EL (cell line): Measurements from ENCODE around the gene CMYA5.
"Not testable (repeated sequence)": the region's sequence is repeated elsewhere in the genome, so short reads cannot be mapped to it uniquely, and the experiment has no call there.

Experiments used
- DNase-seq: peaks from one replicate; pipeline ENCODE4 v3.0.0-alpha.2; 2016

CMYA5 gene

DNA sequence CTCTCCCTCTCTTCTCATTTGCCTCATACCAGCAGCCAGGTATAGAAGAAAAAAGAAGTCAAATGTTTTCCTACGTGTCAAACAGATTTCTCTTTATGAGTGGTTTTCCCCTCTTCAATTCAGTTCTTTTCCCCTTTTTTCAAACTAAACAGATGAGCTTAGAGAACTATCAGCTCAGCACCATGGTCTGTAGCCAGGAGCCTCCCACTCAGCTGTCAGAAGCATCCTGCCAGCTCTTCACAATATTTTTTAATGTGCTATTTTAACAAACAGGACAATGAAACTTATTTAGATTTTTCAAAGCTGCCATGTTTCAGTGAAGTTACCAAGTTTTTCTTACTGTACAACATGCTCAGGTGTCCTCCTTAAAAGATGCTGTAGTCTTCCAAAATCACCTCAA lies 63.5 kb downstream of the CMYA5 start:
- DNase-seq = no peak

DNA sequence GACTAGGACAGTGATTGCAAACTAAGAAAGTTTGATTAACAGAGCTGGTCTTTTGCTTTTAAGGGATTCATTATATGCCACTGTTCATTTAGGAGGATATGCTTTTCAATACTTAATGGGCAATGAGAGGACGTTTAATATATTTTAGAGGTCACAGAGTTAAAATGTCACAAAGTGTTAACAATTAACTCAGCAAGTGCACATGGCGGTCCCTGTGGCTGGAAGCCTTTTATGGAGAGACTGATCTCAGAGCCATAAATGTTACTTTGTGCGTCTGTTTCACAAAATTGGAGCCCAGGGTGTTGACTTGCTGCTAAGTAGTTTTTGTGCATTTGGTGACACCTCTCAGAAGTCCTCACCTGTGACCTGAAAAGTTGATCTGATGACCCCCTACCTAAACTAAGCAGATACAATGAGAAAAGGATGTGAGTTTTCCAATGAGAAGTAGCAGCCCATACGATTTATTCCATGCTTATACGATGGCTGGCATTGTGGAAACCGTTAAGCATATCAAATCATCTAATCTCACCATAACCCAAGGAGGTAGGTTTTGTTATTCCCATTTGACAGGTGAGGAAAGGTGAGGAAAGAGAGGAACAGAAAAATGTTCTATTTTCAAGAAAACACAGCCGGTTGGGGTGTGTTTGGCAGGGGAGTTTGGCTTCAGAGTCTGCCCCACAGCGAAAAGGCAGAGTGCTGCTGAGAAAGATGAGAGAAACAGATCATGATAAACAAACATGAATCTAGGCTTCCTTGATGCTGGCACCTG lies 64.4 kb downstream of the CMYA5 start:
- no peak for DNase-seq

DNA sequence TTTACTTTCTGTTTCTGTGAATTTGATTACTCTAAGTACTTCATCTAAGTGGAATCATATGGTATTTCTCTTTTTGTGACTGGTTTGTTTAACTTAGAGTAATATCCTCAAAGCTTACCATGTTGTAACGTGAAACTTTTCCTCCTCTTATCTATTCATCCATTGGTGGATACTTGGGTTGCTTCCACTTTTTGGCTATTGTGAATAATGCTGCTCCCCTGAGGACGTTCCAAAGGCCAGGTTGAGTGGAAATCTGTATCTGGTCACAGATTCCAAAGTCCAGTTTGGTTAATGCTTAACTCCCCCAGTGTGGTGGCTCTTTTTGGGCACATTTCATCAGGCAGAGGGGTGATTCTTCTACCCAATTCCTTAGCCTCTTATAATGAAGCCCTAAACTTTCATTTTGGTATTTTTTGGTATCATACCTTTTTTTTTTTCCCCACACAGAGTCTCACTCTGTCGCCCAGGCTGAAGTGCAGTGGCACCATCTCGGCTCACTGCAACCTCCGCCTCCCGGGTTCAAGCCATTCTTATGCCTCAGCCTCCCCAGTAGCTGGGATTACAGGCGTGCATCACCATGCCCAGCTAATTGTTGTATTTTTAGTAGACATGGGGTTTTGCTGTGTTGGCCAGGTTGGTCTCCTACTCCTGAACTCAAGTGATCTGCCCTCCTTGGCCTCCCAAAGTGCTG lies 65.4 kb downstream of the CMYA5 start:
- DNase-seq = no peak

DNA sequence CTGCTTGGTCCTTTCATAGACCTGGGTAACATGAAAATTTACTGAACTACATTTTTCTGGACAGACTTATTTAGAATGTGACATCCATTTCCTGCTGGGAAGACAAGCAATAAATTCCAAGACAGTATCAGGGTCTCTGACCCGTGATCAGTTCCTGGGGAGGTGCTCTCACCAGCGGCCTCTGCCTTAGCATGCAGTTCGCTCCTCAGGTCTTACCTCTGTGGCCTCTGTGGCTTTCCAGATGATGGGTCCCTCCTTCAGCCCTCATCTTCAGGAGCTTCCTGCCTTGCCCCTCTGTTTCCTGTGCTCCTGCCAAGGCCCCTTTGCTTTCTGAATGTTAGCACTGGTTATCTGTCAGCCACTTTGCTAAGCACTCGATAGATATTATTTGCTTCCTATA lies 66.4 kb downstream of the CMYA5 start:
- peak; percentile 9 for DNase-seq

DNA sequence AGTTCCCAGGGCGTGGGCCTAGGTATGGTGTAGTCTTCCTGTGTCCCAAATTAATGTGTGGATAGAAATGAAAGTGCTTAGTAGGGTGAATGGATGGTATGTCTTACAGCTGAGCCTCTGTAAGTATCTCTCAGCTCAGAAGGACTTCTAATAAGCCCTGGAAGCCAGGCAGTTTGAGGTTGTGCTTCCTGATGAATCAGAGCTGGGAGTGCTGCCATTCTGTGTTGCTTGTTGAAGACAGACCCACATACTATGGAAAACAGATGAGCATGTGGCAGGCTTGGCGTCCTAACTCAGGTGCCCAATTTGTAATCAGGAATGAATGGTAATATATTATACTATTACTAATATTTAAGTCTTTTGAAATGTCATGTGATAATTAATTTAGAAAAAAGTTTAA lies 69.8 kb downstream of the CMYA5 start:
- peak; percentile 71 for DNase-seq

DNA sequence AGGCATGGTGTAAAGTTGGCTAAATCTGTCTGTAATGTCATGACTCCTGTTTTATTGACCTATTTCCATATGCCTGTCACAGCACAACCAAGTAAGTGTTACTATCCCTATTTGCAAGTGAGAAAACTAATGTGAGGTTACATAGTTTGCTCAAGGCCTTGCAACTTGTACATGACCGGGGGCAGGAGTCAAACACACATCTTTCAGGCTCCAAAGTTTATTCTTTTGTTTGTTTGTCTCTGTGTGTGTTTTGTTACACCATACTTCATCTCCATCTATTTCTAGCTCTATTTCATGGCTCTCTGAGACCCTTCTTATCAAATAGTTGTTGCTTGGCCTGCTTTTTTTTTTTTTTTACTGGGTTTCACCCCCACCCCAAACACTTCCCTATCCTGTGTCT lies 70.2 kb downstream of the CMYA5 start:
- no peak for DNase-seq

DNA sequence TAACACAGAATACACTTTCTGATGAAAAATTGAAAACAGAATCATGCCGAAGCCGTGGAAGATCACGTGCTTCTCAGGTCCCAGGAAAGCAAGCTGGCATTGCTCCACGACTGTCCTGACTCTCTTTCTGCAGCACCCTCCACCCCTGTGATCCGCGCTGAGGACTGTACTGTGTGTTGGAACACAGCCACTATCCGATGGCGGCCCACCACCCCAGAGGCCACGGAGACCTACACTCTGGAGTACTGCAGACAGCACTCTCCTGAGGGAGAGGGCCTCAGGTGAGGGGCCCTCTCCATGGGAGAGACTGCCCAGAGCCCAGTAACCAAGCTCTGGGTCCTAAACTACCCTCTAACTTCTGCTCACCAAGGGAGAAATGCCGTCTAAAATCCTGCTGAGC lies 73.3 kb downstream of the CMYA5 start:
- no peak for DNase-seq

DNA sequence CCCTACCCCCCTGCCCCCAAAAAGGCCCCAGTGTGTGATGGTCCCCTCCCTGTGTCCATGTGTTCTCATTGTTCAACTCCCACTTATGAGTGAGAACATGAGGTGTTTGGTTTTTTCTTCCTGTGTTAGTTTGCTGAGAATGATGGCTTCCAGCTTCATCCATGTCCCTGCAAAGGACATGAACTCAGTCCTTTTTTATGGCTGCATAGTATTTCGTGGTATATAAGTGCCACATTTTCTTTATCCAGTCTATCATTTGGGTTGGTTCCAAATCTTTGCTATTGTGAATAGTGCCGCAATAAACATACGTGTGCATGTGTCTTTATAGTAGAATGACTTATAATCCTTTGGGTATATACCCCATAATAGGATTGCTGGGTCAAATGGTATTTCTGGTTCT lies 74.5 kb downstream of the CMYA5 start:
- not testable (repeated sequence) for DNase-seq

DNA sequence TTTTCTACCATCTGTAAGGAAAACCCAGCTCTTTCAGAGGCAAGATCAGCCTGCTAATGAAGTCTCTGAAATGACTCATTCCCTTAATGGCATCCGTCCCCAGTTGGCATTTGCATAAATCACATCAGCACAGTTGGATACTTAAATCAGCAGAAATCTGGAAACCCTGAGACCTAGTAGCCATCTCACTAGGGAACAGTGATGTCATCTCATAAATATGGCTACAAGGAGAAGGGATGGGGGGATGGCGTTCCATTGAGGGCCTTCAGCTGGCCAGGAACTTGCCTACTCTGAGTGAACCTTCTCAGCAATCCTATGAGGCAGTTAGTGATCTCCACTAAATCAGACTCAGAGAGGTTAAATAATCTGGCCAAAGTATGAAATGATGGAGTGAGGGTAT lies 81.8 kb downstream of the CMYA5 start:
- DNase-seq = peak; percentile 92

DNA sequence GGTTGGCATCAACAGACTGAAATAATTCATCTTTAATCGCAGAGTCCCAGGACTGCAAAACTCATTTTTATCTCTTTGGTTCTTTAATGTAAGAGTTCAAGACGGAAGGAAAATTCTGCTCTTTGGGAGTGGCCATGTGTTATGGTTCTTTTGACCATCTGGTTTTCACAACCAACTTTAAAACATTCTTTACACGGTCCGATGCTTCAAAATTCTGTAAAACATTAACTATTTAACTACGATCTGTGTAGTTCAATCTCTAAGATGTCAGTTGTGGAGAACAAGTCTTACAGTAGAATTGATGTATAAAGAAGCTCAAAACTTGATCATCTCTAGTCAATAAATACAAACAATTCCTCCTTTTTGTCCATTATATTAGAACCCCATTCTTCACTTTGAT lies 83.0 kb downstream of the CMYA5 start:
- DNase-seq = no peak

DNA sequence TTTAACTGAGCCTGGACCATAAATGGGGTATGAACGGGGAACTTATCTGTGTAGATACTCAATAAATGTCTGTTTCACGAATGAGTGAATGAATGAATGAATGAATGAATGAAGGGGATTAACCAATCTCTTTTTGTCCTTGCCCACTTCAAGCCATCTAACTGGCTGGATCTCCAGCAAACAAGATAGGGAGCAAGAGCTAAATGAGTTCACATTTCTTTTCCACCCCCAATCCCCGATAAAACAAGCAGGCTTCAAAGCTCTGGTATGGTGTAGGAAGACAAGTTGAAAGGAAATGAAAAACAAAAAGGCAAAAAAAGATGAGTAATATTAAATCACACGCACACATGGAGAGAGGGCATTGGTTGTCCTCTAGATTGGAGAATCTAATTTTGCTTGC lies 84.0 kb downstream of the CMYA5 start:
- no peak for DNase-seq

DNA sequence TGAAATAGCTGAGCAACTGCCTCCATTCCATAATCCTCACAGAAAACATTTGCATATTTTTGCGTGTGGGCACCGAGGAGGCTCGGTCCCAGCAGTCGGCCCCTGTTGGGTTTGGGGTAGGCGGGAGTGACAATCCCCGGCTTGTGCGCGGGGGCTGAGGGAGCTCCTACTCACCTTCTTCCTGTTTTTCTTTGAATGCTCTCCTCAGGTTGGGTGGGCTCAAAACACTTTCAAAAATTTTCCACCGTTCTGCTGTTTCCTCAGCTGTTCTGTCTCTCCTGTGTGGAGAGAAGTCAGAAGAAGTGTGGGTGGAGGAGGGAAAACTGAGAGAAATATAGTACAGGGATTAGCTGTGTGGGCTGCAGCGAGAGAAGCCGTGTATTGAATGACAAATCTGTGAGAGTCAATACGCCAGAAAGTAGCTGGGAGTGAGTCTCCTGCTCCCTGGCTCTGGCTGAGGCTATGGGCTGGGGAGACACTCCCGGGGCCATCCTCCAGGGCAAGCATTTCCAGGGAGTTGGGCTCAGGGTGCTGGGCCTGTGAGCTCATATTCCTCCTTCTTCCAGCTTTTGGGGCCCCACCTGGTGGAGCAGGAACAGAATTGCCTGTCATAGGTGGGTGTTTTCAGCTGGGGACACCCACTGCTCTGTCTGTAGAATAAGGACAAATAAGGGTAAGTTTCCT lies 84.7 kb downstream of the CMYA5 start:
- peak; percentile 61 for DNase-seq

DNA sequence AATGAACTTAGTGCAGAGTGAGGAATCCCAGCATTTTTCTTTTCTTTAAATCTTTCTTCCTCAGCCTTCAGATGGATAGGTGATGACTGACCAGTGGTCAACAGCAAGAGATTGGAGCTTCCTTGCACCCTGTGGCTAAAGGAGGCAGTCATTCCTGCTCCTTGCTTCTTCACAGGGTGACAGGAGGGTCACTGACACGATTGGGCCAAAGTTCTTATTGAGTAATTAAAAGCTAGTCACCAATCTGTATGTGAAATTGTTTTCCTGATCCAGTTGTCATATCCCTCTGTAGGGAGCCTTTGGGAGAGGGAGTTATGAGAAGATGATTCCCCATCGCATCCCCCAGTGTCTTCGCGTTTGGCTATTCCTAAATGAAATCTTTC lies 85.2 kb downstream of the CMYA5 start:
- no peak for DNase-seq

DNA sequence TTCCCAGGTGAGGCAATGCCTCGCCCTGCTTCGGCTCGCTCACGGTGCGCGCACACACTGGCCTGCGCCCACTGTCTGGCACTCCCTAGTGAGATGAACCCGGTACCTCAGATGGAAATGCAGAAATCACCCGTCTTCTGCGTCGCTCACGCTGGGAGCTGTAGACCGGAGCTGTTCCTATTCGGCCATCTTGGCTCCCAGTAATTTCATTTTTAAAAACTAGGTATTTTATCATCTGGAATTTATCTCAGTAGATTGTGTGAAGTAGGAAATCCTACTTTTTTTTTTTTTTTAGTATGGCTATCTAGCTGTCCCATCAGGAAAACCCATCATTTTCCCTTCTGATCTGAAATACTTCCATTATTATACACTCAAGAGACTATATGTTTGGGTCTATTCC lies 95.1 kb downstream of the CMYA5 start:
- not testable (repeated sequence) for DNase-seq

DNA sequence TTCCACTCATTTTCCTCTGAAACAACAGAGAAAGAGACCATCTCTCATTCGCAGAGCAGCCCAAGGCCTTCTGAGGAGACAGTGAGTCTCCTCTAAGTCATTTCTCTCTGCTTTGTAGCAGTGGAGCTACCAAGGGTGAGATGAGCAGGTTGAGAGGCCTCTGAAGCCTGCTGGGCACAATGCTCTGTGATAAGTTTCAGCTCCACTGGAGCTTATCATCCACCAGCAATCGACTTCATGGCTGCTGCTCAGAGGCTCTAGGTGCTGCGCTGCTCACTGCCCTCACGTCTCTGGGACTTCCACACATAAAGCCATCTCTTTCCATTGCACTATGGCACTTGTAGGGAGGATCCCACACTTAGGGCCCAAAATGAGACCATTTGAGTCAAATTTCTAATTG lies 96.3 kb downstream of the CMYA5 start:
- no peak for DNase-seq

DNA sequence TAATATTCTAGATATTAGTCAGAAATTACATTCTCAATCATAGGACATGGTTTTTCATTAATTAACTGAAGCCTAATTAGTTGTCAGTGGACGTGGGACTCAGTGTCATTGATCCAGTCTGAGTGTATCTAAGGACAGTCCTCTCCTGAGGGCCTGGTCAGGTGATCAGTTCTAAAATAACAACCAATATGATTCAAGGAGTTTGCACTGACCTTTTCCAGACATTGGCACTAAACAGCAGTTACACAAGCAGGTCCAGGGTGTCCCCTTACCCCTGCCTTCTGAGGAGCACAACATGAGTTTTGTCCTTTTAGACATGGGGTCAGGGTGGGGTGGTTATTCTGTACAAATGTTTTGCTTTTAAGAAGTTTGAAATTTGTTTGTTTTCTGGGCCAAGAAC lies 97.8 kb downstream of the CMYA5 start:
- no peak for DNase-seq

DNA sequence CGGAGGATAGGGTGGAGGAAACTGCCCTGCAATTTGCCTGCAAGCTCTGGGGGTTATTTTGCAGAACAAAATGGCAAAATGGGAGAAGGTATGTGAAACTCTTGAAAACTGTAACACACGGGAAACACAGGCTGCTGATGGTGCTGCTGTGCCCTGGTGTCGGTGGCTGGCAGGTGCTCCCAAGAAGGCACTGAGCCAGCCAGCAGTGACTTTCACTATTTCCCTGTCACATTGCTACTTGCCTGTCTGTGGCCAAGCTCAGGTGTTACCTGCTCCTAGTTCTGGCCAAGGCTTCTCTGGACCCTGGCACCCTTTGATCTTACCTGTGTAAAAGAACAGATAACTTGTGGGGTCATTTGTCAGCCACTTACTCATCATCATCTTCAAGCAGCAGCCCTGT lies 102.2 kb downstream of the CMYA5 start:
- DNase-seq = no peak

DNA sequence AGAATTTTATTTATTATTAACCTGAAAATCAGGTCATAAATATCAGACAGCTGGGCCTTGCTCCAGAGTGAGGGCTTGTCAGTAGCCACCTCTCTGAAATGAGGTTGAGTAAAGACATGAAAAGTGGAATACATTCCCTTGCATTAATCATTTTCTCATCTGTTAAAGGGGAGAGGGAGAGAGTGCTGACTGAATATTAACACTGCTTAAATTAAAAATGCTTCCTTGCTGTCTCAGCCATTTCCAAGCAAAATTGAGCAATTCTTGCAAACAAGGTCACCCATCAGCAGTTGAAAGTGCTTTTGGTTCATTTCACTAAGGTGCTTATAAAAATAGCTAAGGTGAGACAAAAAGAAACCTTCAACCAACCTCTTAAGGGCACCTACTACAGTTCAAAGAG lies 102.8 kb downstream of the CMYA5 start:
- no peak for DNase-seq

DNA sequence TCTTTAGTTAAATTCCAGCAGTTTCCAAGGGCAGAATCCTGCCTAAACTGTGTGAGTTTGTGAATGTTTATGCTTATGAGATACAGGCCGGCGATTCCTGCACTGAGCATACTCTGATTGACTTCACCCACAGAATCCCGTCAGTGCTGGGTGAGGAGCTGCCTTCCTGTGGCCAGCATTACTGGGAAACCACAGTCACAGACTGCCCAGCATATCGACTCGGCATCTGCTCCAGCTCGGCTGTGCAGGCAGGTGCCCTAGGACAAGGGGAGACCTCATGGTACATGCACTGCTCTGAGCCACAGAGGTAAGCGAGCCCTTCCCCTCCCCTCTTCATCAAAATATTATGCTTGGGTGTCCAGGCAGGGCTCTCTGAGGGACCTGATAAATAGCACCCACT lies 103.7 kb downstream of the CMYA5 start:
- DNase-seq = no peak

DNA sequence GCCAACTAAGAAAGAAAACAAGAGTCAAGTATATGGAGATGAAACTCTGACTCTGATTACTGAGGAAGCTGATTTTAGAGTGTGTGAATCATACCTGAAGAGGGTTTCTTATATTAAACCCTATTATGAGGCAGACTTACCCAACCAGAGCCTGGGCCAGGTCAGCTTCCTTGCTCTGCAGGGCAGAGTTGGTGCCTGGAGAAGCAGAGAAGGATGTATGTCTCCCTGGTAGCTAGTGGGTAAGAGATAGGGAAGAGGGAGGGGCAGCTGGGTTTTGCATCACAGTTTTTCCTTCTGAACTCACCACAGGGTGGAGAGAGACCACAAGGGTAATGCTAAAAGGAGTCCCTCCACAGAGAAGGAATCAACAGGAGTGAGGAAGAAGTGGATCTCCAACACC lies 104.1 kb downstream of the CMYA5 start:
- no peak for DNase-seq

DNA sequence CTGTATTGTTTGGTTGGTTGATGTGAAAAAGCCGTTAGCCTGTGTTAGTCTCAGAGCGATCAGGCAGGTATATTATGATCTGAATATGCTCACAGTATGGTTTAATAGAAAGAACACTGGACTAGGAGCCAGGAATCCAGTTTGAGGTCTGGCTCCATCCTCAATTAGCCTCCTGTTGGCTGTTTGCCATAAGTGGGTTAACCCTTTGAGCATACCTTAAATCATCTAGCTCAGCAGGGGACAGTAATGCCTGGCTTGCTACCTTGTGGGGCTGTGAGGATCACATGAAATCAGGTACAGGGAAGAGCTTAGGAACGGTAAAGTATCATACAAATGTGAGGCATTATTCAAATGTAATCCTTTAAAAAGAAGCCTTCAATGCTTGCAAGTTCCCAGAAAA lies 104.7 kb downstream of the CMYA5 start:
- no peak for DNase-seq

DNA sequence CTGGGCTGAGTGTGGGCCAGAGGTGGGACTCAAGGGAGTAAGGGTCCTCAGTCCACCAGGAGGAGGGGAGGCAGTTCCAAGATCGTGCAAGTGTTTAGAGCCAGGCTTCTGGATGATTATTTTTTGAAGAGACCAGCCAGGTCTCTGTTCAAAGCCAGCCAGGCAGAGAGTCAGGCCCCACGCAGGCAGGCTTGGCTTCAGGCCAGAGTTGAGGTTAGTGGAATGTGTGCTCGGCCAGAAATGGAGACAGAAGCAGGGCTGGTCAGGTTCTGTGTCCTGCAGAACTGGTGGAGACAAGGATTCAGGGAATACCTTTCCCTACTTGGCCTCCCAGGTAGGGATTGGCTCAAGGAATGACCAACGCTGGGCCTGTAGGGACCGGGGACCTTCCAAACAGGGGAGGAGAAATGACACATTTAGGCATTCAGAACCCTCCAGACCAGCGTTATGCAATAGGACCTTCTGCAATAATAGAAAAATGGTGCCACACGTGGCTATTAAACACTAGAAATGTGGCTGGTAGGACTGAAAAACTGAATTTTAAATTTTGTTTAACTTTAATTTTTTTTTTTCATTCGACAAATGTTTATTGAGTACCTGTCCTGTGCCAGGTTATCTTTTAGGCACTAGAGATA lies 106.2 kb downstream of the CMYA5 start:
- DNase-seq = peak; percentile 36

DNA sequence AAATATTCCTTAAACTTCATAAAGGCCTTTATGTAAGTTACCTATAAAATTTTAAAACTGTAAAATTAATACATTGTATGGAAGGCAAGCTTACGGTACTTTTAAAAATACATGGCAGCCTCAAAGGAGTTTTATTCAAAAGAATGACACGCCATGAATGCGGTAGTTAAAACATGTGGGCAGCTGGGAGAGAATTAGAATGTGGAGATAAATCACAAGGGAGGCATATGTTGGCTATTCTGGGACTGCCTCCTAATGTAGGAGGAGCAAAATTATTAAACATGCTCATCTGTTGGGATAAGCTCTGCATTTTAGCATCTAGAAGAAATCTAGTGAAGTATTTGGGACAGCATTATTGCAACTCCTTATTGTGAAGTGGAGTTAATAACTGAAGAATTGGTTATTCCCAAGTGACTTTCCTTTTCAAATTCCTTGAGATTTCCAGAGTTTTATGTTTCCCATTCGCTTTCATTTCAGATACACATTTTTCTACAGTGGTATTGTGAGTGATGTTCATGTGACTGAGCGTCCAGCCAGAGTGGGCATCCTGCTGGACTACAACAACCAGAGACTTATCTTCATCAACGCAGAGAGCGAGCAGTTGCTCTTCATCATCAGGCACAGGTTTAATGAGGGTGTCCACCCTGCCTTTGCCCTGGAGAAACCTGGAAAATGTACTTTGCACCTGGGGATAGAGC lies 109.4 kb downstream of the CMYA5 start:
- DNase-seq = no peak
